OCI-LY3 (cell line): ENCODE results near the gene DACT1.

Experiments used
- H2AFZ ChIP-seq: fragments of 200-600, 300-600 bp; shearing (Covaris generic); 2 replicates; pipeline ENCODE4 v1.6.0; 2014; ENCODE audit warnings: antibody characterized with exemption, low read depth, low read length
- H3K27ac ChIP-seq: fragments of 200-600, 300-600 bp; sonication (generic); 2 replicates; pipeline ENCODE4 v1.5.1; 2014; ENCODE audit warnings: mild to moderate bottlenecking, low read length, moderate library complexity, mixed read lengths
- H3K27me3 ChIP-seq: fragments of 200-600, 300-600 bp; sonication (generic); 2 replicates; pipeline ENCODE4 v1.6.1; 2014; ENCODE audit warnings: low read depth, low read length, mixed read lengths
- H3K36me3 ChIP-seq: fragments of 200-600, 300-600 bp; sonication (generic); replicated peaks from 2 replicates; pipeline ENCODE3; 2014; ENCODE audit warnings: low read depth, low read length, mixed read lengths
- H3K4me1 ChIP-seq: fragments of 300-600, 200-600 bp; sonication (generic); 2 replicates; pipeline ENCODE4 v1.6.1; 2014; ENCODE audit warnings: low read length, mixed read lengths
- H3K4me2 ChIP-seq: fragments of 200-600, 300-600 bp; sonication (generic); 2 replicates; pipeline ENCODE4 v1.6.1; 2014; ENCODE audit warnings: low read length, mixed read lengths
- H3K4me3 ChIP-seq: fragments of 300-600, 200-600 bp; sonication (generic); 2 replicates; pipeline ENCODE4 v1.5.1; 2014; ENCODE audit warnings: antibody characterized with exemption, mild to moderate bottlenecking, low read length, moderate library complexity
- H3K79me2 ChIP-seq: fragments of 300-600, 200-600 bp; shearing (Covaris generic); 2 replicates; pipeline ENCODE4 v1.6.1; 2014; ENCODE audit warnings: mild to moderate bottlenecking, low read length, mixed read lengths
- H3K9ac ChIP-seq: fragments of 300-600, 200-600 bp; shearing (Covaris generic); 2 replicates; pipeline ENCODE4 v1.6.0; 2014; ENCODE audit warnings: mild to moderate bottlenecking, low read length, moderate library complexity
- H3K9me3 ChIP-seq: fragments of 200-600, 300-600 bp; shearing (Covaris generic); 2 replicates; pipeline ENCODE4 v1.6.1; 2014; ENCODE audit warnings: low read length, mixed read lengths; ENCODE audit not compliant: insufficient read depth
- H4K20me1 ChIP-seq: fragments of 200-600, 300-600 bp; sonication (generic); 2 replicates; pipeline ENCODE4 v1.6.1; 2016; ENCODE audit warnings: low read length, mixed read lengths; ENCODE audit not compliant: insufficient read depth
- EZH2phosphoT487 ChIP-seq: fragments of 200-600 bp; shearing (Covaris generic); IDR thresholded peaks from 2 replicates; pipeline ENCODE4 v1.6.1; 2018; ENCODE audit warnings: antibody characterized with exemption, mixed run types, low read depth
- TF ChIP-seq, protein P1 (sequence below): fragments of 200-600, 300-600 bp; sonication (generic); IDR thresholded peaks from 2 replicates; pipeline ENCODE4 v1.5.1; 2014; ENCODE audit warnings: antibody characterized with exemption, low read length, low read depth

The DACT1 gene

DNA sequence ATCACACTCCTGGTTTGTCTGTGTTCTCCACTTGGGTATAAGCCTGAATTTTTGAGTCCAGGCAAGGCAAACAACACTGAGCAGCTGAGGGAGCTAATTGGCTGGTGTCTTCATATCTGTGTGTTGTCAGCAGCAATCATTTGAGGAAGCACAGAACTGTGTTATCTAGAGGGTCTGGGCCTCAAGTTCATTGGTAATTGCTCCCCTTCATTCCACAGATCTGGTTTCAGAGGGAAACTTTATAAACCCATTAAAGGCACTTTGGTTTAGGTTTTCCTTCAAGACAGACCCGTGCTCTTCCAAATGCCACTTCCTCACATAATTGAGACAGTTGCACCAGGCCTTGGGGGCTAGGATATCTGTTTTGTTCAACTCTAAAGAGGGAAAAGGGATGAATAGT is 5.6 kb downstream of the DACT1 start:
- Histone ChIP-seq H3K79me2 (peaks cover 76% of the 10 kb centered on the region), H3K9me3 (no peaks in the 10 kb centered on the region), H3K27ac (no peak overlapping the region), H4K20me1 (peaks cover 44% of the 10 kb centered on the region), H3K4me1 (peaks cover 24% of the 10 kb centered on the region), H2AFZ (no peak overlapping the region), H3K27me3 (no peaks in the 10 kb centered on the region), H3K4me3 (no peak overlapping the region), H3K36me3 (peaks cover 80% of the 10 kb centered on the region), H3K4me2 (no peak overlapping the region), H3K9ac (no peak overlapping the region)
- TF ChIP-seq EZH2phosphoT487, result no peak
- TF ChIP-seq, protein P1, sequence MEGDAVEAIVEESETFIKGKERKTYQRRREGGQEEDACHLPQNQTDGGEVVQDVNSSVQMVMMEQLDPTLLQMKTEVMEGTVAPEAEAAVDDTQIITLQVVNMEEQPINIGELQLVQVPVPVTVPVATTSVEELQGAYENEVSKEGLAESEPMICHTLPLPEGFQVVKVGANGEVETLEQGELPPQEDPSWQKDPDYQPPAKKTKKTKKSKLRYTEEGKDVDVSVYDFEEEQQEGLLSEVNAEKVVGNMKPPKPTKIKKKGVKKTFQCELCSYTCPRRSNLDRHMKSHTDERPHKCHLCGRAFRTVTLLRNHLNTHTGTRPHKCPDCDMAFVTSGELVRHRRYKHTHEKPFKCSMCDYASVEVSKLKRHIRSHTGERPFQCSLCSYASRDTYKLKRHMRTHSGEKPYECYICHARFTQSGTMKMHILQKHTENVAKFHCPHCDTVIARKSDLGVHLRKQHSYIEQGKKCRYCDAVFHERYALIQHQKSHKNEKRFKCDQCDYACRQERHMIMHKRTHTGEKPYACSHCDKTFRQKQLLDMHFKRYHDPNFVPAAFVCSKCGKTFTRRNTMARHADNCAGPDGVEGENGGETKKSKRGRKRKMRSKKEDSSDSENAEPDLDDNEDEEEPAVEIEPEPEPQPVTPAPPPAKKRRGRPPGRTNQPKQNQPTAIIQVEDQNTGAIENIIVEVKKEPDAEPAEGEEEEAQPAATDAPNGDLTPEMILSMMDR, result no peak

DNA sequence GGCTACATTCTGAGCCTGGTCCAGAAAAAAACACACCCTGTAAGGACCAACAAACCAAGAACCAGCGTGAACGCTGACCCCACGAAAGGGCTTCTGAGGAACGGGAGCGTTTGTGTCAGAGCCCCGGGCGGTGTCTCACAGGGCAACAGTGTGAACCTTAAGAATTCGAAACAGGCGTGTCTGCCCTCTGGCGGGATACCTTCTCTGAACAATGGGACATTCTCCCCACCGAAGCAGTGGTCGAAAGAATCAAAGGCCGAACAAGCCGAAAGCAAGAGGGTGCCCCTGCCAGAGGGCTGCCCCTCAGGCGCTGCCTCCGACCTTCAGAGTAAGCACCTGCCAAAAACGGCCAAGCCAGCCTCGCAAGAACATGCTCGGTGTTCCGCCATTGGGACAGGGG is 7.9 kb downstream of the DACT1 start:
- H3K27ac ChIP-seq, result no peak overlapping the region
- no peaks in the 10 kb centered on the region for H3K27me3 ChIP-seq
- H4K20me1 ChIP-seq, result peaks cover 37% of the 10 kb centered on the region
- H3K36me3 ChIP-seq, result peaks cover 76% of the 10 kb centered on the region
- peaks cover 13% of the 10 kb centered on the region for H3K4me1 ChIP-seq
- H3K4me3 ChIP-seq, result no peak overlapping the region
- H2AFZ ChIP-seq, result no peak overlapping the region
- H3K9ac ChIP-seq, result no peak overlapping the region
- no peak for TF ChIP-seq EZH2phosphoT487
- TF ChIP-seq, protein P1, result no peak
- no peak overlapping the region for H3K4me2 ChIP-seq
- no peaks in the 10 kb centered on the region for H3K9me3 ChIP-seq
- H3K79me2 ChIP-seq, result peaks cover 53% of the 10 kb centered on the region

DNA sequence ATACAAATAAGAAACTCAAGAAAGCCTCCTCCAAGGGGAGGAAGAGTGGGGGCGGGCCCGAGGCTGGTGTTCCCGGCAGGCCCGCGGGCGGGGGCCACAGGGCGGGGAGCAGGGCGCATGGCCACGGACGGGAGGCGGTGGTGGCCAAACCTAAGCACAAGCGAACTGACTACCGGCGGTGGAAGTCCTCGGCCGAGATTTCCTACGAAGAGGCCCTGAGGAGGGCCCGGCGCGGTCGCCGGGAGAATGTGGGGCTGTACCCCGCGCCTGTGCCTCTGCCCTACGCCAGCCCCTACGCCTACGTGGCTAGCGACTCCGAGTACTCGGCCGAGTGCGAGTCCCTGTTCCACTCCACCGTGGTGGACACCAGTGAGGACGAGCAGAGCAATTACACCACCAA is 8.7 kb downstream of the DACT1 start:
- Histone ChIP-seq H3K4me1 (peaks cover 5% of the 10 kb centered on the region), H2AFZ (no peak overlapping the region), H3K27me3 (no peaks in the 10 kb centered on the region), H3K4me2 (no peak overlapping the region), H3K4me3 (no peak overlapping the region), H3K9me3 (no peaks in the 10 kb centered on the region), H3K27ac (no peak overlapping the region), H3K9ac (no peak overlapping the region), H4K20me1 (peaks cover 39% of the 10 kb centered on the region), H3K79me2 (peaks cover 47% of the 10 kb centered on the region), H3K36me3 (peaks cover 67% of the 10 kb centered on the region)
- TF ChIP-seq, protein P1, result no peak
- TF ChIP-seq EZH2phosphoT487, result no peak

DNA sequence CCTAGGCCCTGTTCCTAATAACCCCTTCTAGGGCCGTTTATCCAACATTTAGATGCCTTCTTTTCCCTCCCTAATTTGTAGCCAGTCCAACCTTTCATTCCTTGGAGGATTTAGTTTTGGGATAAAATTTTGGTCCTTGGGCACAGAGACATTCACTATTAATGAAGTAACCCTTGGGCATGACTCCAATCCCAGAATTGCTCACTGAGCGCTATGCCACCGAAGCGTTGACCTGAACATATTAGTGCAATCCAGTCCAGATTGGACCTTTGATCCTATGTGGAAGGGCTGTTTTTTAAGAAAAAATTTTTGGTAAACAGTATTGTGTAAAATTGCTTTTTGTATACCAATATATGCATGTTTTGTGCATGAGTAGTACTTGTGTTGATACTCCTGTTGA is 10.0 kb downstream of the DACT1 start:
- H3K79me2 ChIP-seq, result peaks cover 38% of the 10 kb centered on the region
- no peaks in the 10 kb centered on the region for H3K27me3 ChIP-seq
- no peak overlapping the region for H3K4me2 ChIP-seq
- H3K4me1 ChIP-seq, result no peaks in the 10 kb centered on the region
- no peak for TF ChIP-seq EZH2phosphoT487
- TF ChIP-seq, protein P1, result no peak
- H3K36me3 ChIP-seq, result peaks cover 59% of the 10 kb centered on the region
- H3K9ac ChIP-seq, result no peak overlapping the region
- no peak overlapping the region for H3K4me3 ChIP-seq
- H4K20me1 ChIP-seq, result peaks cover 39% of the 10 kb centered on the region
- H2AFZ ChIP-seq, result no peak overlapping the region
- H3K9me3 ChIP-seq, result no peaks in the 10 kb centered on the region
- no peak overlapping the region for H3K27ac ChIP-seq
